GM19467 (cell line): ENCODE data around the gene SNRPD3.
"Not testable (repeated sequence)": the region's sequence is repeated elsewhere in the genome, so short reads cannot be mapped to it uniquely, and the experiment has no call there.

Experiments used
- ATAC-seq: cut with Tn5 transposase; IDR thresholded peaks from one replicate; pipeline ENCODE4 v1.9.1; 2021; ENCODE audit warnings: mild to moderate bottlenecking, moderate library complexity; ENCODE audit not compliant: unreplicated experiment

Gene SNRPD3

GRCh38 chr22:24530968-24531367 is 24.8 kb upstream of the SNRPD3 start:
- ATAC-seq: not testable (repeated sequence)

DNA sequence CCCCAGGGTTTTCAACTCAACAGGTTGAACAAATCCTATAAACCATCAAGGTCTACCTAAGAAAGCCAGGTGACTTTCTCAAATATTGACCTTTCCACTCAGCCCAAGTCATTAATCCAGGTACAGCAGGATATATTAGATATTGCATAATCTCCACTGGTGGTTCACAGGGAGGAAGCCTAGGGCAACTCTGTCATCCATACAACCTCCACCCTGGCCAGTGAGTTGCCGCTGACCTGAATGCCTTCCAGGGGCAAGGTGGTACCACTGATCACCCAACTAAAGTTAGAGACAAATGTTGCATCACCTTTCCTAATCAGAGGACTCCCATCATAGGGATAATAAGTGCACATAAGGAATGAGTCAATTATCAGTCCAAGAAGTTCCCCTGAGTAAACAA is 23.7 kb upstream of the SNRPD3 start:
- ATAC-seq: no peak

GRCh38 chr22:24535348-24535747 is 20.5 kb upstream of the SNRPD3 start:
- ATAC-seq: no peak

DNA sequence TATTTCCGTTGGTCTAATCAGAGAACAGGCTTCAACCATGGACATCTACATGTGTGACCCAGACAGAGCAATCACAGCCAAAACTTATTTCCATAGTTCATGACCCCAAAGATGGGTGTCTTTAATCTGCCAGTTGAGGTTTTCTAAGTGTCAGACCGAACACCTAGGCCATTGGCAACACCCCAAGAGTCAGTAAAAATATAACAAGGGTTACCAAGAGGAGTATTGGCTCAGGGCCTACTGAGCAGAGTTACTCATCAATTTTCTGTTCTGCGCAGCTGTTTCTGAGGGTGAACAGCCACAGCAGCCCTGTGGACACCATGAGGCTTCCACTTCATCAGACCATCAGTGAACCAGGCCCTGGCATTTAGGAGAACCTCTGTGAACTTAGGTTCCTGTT is 19.7 kb upstream of the SNRPD3 start:
- no peak for ATAC-seq

DNA sequence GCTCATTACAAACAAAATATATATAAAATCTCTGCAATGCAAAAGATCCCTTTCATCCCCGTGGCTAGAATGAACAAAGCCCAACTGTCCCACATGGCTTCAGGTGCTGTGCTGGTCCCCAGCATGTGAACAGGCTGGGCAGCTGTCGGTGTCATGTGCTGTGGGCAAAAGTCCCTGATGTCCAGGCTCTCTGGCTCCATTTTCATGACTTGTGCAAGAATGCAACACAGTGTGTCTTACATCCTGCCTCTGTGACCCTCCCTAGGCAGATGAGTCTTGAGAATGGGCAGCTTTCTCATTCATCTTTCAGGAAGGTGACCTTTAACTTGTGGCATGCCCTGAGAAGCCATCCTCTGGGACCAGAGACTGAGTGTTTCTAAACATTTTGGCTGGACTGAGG is 15.3 kb upstream of the SNRPD3 start:
- ATAC-seq: no peak

DNA sequence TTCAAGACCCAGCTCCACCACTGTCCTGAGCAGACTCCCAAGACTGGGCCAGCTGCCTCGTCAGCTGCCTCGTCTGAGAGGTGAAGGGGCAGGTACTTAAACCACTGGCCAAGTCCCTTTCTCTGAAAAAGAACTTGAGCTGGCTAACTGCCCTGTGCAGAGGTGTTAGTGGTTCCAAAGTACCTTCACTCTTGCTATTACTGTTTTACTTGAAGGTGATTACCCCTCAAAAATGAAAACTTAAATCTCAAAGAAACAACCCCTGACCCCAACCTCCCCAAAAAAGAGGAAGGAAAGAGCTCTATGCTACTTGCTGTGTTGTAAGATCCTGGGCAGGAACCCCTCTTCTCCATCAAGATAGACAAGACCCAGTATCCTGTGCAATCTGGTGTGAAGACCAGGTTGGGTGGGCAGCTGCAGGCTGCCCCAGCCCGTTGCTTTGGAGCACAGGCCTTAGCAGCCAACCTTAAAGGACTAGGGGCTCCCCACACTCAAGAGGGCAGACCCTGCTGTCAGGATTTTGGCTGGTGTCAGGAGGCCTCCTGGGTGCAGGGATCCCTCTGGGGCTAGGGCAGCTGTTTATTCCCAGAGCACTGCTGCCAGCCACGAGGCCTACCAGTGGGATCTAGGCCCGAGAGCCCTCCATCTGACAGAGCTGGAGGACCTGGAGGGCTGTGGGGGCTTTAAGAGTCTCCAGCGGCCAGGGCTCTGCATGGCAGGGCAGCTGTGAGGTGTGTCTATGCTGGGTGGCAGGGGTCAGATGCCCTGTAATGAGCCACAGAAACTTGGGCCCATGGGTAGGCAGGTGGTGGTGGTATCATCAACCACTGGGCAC is 13.9 kb upstream of the SNRPD3 start:
- no peak for ATAC-seq

- no peak for ATAC-seq
These were observed 13.2 kb upstream of the SNRPD3 start for GRCh38 chr22:24542641-24543040.

DNA sequence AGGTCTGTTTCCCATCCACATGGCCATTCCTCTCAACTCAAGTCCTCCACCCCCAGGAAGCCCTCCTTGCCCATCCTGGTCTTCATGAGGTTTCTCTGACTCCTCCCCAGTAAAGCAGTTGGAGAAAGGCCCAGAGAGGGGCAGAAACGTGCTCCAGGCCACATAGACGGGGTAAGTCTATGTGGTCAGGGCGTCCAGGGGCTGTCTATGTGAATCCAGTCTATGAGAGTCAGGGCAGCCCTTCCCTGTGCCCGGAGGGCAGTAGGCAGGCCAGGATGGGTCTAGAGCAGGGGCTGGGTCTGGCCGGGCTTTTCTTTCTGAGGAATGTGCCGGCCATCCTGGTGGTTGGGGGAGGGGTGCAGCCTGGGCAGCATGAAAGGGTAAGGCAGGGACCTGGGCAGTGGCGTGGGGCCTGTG is 12.6 kb upstream of the SNRPD3 start:
- no peak for ATAC-seq

DNA sequence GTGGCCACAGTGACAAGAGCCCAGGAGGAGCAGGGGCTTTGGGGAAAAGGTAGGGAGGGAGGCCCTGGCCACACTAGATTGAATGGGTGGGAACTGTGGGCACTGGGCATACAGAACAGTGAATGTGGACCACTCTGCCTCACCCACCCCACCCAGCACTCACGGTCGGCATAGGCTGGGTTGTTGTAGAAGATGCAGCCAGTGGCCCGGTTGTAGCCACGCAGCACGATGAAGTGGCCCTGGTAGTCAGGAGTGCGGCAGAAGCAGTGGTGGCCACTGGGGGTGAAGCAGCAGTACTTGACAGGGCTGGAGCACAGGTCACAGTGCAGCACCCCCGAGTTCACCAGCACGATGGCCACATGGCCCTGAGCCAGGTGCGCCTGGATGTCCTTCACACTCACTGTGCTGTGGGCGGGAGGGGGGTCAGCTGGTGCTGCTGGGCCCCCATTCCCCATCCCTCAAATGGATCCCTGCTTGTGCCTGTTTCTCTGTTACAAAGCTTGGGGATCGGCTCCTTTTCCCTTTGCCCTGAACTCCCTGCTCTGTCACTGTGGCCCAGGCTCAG is 12.0 kb upstream of the SNRPD3 start:
- no peak for ATAC-seq

- no peak for ATAC-seq
These were observed 7.0 kb upstream of the SNRPD3 start for GRCh38 chr22:24548812-24549211.

- no peak for ATAC-seq
These were observed 5.5 kb upstream of the SNRPD3 start for GRCh38 chr22:24550028-24550901.

- ATAC-seq: no peak
These were observed 4.8 kb upstream of the SNRPD3 start for GRCh38 chr22:24550902-24551435.

DNA sequence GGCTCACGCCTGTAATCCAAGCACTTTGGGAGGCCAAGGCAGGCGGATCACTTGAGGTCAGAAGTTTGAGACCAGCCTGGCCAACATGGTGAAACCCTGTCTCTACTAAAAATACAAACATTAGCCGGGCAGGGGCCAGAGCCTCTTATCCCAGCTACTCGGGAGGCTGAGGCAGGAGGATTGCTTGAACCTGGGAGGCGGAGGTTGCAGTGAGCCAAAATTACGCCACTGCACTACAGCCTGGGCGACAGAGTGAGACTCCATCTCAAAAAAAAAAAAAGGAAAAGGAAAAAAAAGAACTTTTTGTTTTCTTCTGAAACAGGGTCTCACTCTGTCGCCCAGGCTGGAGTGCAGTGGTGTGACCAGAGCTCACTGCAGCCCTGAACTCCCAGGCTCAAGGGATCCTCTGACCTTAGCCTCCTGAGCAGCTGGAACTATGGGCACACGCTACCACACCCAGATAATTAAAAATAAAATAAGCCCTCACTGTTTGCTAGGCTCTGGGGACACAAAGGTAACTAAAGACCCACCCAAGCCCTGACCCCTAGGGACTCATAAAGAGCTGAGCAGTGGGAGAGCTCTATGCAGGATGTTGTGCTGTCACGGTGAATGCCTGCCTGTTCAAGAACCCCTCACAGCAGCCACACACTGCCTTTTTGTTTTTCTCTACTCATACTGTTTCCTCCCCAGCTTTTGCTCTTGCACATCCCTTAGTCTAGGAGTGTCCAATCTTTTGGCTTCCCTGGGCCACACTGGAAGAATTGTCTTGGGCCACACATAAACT is 3.1 kb upstream of the SNRPD3 start:
- not testable (repeated sequence) for ATAC-seq

DNA sequence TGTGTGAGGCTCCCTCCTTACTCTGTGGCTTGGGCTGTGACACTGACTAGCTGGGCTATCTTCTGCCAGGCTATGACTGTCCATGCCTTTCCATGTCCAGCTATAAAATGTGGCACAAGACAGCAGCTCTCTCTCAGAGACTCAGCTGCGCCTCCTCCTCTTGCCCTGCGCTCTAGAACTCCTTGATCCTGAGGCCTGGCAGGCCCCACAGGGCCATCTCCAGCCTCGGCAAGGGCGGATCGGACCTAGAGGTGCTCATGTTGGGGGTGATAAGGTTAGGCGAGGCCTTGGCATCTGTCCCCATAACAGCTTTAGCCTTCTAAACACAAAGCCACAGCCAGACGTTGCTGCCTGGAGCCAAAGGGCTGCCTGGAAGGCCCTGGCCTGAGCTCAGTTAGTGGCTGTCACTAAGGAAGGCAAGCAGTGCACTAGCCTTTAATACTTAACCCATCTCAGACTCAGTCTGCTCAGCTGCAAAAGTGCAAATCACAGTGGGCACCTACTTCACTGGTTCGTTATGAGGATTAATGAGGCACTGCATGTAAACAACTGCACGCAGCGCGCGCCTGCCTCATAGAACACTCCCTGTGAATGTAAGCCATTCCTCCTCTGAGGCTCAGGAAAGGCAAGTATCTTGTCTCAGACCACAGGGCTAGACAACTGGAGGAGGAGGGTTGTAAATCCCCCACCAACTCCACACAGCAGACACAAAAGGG is 2.0 kb upstream of the SNRPD3 start:
- ATAC-seq: no peak

- peak; percentile 17 for ATAC-seq
These were observed 1.3 kb upstream of the SNRPD3 start, which contains the start of gene GUCD1 for GRCh38 chr22:24554313-24555164. Gene GUCD1 (minus strand): TSS chr22:24555138. CDS start chr22:24554991, 147 bp downstream.

DNA sequence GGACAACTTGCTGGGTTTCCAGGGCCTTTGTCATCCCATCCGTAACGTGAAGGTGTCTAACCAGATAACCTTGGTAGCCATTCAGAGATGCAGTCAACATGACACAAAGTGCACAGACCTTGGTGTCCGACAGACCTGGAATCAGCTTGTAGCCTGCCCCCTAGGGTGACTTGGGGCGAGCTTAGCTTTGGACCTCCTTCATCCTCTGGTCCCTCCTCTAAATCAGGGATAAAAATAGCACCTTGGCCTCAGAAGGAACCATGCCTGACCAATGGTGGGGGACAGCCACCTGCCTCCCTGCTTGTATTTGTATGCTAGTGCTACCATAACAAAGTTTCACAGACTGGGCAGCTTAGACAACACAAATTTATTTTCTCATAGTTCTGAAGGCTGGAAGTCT is 3.7 kb downstream of the SNRPD3 start:
- ATAC-seq: no peak

- ATAC-seq: no peak
These were observed 7.4 kb downstream of the SNRPD3 start for GRCh38 chr22:24563246-24563645.

DNA sequence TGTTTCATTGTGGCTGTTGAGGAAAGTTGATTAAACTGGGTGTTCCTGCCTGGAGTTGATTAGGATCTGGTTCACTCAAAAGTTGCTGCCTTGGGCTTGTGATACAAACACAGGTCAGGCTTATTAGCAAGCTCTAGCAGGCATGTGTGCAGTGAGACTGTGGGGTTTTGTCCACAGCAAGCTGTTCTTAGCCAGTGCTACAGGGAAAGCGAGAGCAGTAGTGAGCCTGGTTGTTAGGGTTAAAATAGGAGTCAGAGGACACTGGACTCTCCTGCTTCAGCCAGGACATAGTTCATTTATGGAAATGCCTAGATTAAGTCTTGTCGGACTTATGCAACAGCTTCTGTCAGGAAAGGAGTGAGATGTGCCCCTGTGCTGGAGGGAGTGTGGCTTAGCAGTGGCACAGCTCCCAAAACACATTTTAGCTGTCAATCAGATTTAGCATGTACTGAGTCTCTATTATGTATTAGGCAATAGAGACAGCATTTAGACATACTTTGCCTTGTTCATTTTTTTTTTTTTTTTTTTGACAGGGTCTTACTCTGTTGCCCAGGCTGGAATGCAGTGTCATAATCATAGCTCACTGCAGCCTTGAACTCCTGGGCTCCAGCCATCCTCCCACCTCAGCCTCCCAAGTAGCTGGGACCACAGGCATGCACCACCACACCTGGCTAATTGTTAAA is 8.7 kb downstream of the SNRPD3 start:
- ATAC-seq: no peak
